Neural cell (in vitro differentiated cells): Measurements from ENCODE around the gene DUT. TPM values are rescaled to one million over a fixed set of nuclear protein-coding genes. Genes with fewer than 3 reads are reported as not detected.

Experiments
- H2AFZ ChIP-seq: fragments of 200-600, 300-800 bp; sonication (generic), shearing (Covaris generic); 2 replicates; pipeline ENCODE4 v1.6.0; 2014; ENCODE audit warnings: low read depth, mild to moderate bottlenecking, antibody characterized with exemption, low read length, moderate library complexity
- H3F3A ChIP-seq: fragments of 200-600 bp; shearing (Covaris generic); 2 replicates; pipeline ENCODE4 v1.6.1; 2016; ENCODE audit warnings: mild to moderate bottlenecking, moderate library complexity, mixed read lengths, antibody characterized with exemption, low read length; ENCODE audit not compliant: insufficient read depth, poor library complexity, severe bottlenecking
- H3K27ac ChIP-seq: fragments of 200-600, 300-800 bp; sonication (generic), shearing (Covaris generic); 2 replicates; pipeline ENCODE4 v1.5.1; 2014; ENCODE audit warnings: mild to moderate bottlenecking, low read length, moderate library complexity
- H3K27me3 ChIP-seq: fragments of 300-800, 200-600 bp; sonication (generic), shearing (Covaris generic); 2 replicates; pipeline ENCODE4 v1.6.0; 2014; ENCODE audit warnings: mild to moderate bottlenecking, low read depth, low read length, moderate library complexity; ENCODE audit not compliant: insufficient read depth
- H3K36me3 ChIP-seq: fragments of 300-800, 200-600 bp; sonication (generic), shearing (Covaris generic); 2 replicates; pipeline ENCODE4 v1.5.1; 2014; ENCODE audit warnings: mild to moderate bottlenecking, antibody characterized with exemption, low read length, moderate library complexity; ENCODE audit not compliant: insufficient read depth
- H3K4me2 ChIP-seq: fragments of 300-800, 200-600 bp; sonication (generic), shearing (Covaris generic); 2 replicates; pipeline ENCODE4 v1.6.0; 2014; ENCODE audit warnings: mild to moderate bottlenecking, low read length
- H3K4me3 ChIP-seq: fragments of 300-800, 200-600 bp; sonication (generic), shearing (Covaris generic); 2 replicates; pipeline ENCODE4 v1.5.1; 2014; ENCODE audit warnings: mild to moderate bottlenecking, low read length, moderate library complexity
- H3K79me2 ChIP-seq: fragments of 200-600 bp; shearing (Covaris generic); replicated peaks from 2 replicates; pipeline ENCODE4 v1.6.0; 2014; ENCODE audit warnings: mild to moderate bottlenecking, low read length, moderate library complexity; ENCODE audit not compliant: insufficient read depth
- H3K9ac ChIP-seq: fragments of 300-800, 200-600 bp; sonication (generic), shearing (Covaris generic); 2 replicates; pipeline ENCODE4 v1.6.1; 2016; ENCODE audit warnings: mild to moderate bottlenecking, low read length, mixed read lengths
- H3K9me2 ChIP-seq: fragments of 200-600 bp; shearing (Covaris generic); 2 replicates; pipeline ENCODE4 v1.6.1; 2016; ENCODE audit warnings: mild to moderate bottlenecking, low read length, mixed read lengths; ENCODE audit not compliant: insufficient read depth
- H3K9me3 ChIP-seq: fragments of 200-600, 300-800 bp; sonication (generic), shearing (Covaris generic); 2 replicates; pipeline ENCODE4 v1.6.1; 2016; ENCODE audit warnings: mild to moderate bottlenecking, mixed run types, low read length, moderate library complexity, mixed read lengths
- H4K20me1 ChIP-seq: fragments of 200-600 bp; shearing (Covaris generic); 2 replicates; pipeline ENCODE4 v1.6.1; 2016; ENCODE audit warnings: mild to moderate bottlenecking, mixed run types; ENCODE audit not compliant: insufficient read depth
- CTCF ChIP-seq: fragments of 450-650 bp; IDR thresholded peaks from 2 replicates; pipeline ENCODE4 v1.5.1; 2014; ENCODE audit warnings: antibody characterized with exemption, mild to moderate bottlenecking, moderate library complexity; ENCODE audit not compliant: poor library complexity, severe bottlenecking
- EP300 ChIP-seq: fragments of 450-650 bp; conservative IDR thresholded peaks from 2 replicates; pipeline ENCODE4 v1.6.1; 2014; ENCODE audit warnings: antibody characterized with exemption, mild to moderate bottlenecking, moderate library complexity; ENCODE audit not compliant: poor library complexity, severe bottlenecking
- EZH2 ChIP-seq: fragments of 200-600, 300-800 bp; shearing (Covaris generic), sonication (generic); IDR thresholded peaks from 2 replicates; pipeline ENCODE4 v1.6.1; 2014; ENCODE audit warnings: antibody characterized with exemption, low read length, borderline replicate concordance, mild to moderate bottlenecking; ENCODE audit not compliant: insufficient read depth, poor library complexity, severe bottlenecking
- MXI1 ChIP-seq: fragments of 450-650 bp; conservative IDR thresholded peaks from 2 replicates; pipeline ENCODE4 v1.6.1; 2014; ENCODE audit warnings: antibody characterized with exemption, mild to moderate bottlenecking; ENCODE audit not compliant: poor library complexity, severe bottlenecking
- POLR2AphosphoS5 ChIP-seq: IDR thresholded peaks from 2 replicates; pipeline ENCODE4 v1.6.1; 2012
- RAD21 ChIP-seq: fragments of 450-650 bp; conservative IDR thresholded peaks from 2 replicates; pipeline ENCODE4 v1.6.1; 2014; ENCODE audit warnings: antibody characterized with exemption, mild to moderate bottlenecking, moderate library complexity
- REST ChIP-seq: IDR thresholded peaks from 2 replicates; pipeline ENCODE4 v1.6.1; 2012; ENCODE audit warnings: borderline replicate concordance
- SMC3 ChIP-seq: fragments of 450-650 bp; conservative IDR thresholded peaks from 2 replicates; pipeline ENCODE4 v1.6.1; 2014; ENCODE audit warnings: antibody characterized with exemption, mild to moderate bottlenecking, moderate library complexity; ENCODE audit not compliant: poor library complexity
- TAF1 ChIP-seq: IDR thresholded peaks from 2 replicates; pipeline ENCODE4 v1.6.1; 2012; ENCODE audit warnings: low read depth
- polyA plus RNA-seq: library from polyadenylated mRNA; depleted of rRNA; stranded (reverse); fragments of >200 nt; gene quantifications from 2 replicates; pipeline ENCODE4 v1.2.3, GENCODE V29; 2014

DUT gene
- polyA plus RNA-seq, 1 donor from 2014 or later, result 263 TPM

GRCh38 chr15:48355377-48355776, 24.1 kb downstream of the DUT start:
- H3K4me2 ChIP-seq, result no peak overlapping the region
- no peaks in the 10 kb centered on the region for H3K79me2 ChIP-seq
- H3K9ac ChIP-seq, result no peak overlapping the region
- TF ChIP-seq SMC3 (no peak), EZH2 (no peak), RAD21 (no peak), EP300 (no peak), CTCF (no peak), REST (no peak), TAF1 (no peak), MXI1 (no peak), POLR2AphosphoS5 (no peak)
- no peaks in the 10 kb centered on the region for H3K9me3 ChIP-seq
- H3K36me3 ChIP-seq, result no peaks in the 10 kb centered on the region
- no peaks in the 10 kb centered on the region for H3K27me3 ChIP-seq
- no peaks in the 10 kb centered on the region for H4K20me1 ChIP-seq
- H3K9me2 ChIP-seq, result no peaks in the 10 kb centered on the region
- H3K4me3 ChIP-seq, result no peak overlapping the region
- H2AFZ ChIP-seq, result no peak overlapping the region
- no peak overlapping the region for H3K27ac ChIP-seq
- H3F3A ChIP-seq, result no peaks in the 10 kb centered on the region

GRCh38 chr15:48358229-48359152, 27.3 kb downstream of the DUT start:
- no peak overlapping the region for H3K9ac ChIP-seq
- no peak overlapping the region for H3K27ac ChIP-seq
- no peaks in the 10 kb centered on the region for H3K9me2 ChIP-seq
- H2AFZ ChIP-seq, result no peak overlapping the region
- no peaks in the 10 kb centered on the region for H3K27me3 ChIP-seq
- no peak overlapping the region for H3K4me2 ChIP-seq
- H3K4me3 ChIP-seq, result no peak overlapping the region
- no peaks in the 10 kb centered on the region for H3K79me2 ChIP-seq
- no peaks in the 10 kb centered on the region for H4K20me1 ChIP-seq
- TF ChIP-seq EZH2, result no peak
- TF ChIP-seq TAF1, result no peak
- peak; percentile 87 for TF ChIP-seq RAD21
- no peak for TF ChIP-seq EP300
- TF ChIP-seq MXI1, result no peak
- peak; percentile 86 for TF ChIP-seq SMC3
- TF ChIP-seq CTCF, result peak; percentile 82
- no peak for TF ChIP-seq POLR2AphosphoS5
- TF ChIP-seq REST, result no peak
- no peaks in the 10 kb centered on the region for H3F3A ChIP-seq
- H3K36me3 ChIP-seq, result no peaks in the 10 kb centered on the region
- no peaks in the 10 kb centered on the region for H3K9me3 ChIP-seq
